Spleen (tissue), 11 donors: Measurements from ENCODE around the gene SSTR5. TPM values are rescaled to one million over a fixed set of nuclear protein-coding genes. Genes with fewer than 3 reads are reported as not detected.

Experiments
- DNase-seq: peaks from one replicate; pipeline ENCODE4 v3.0.0-alpha.2; 2020
- H3K27ac ChIP-seq, 8 donors: fragments of 200-600 bp; sonication (generic) in 7 of 8; 1 replicate in 4 of 8; 2 replicates in 4 of 8; pipeline versions ENCODE4 v1.5.0 to v1.8.0; 2016 to 2021; ENCODE audit warnings: inconsistent platforms in 4 of 8, mild to moderate bottlenecking in 4 of 8, moderate library complexity in 1 of 8
- H3K27me3 ChIP-seq, 7 donors: fragments of 200-600 bp; sonication (generic) in 6 of 7; replicated peaks in 1 of 7; 1 replicate in 4 of 7; 2 replicates in 3 of 7; pipeline versions ENCODE4 v1.5.0 to v1.8.0; 2016 to 2021; ENCODE audit warnings: inconsistent platforms in 3 of 7, mild to moderate bottlenecking in 1 of 7
- H3K36me3 ChIP-seq, 6 donors: fragments of 200-600 bp; sonication (generic) in 5 of 6; 1 replicate in 4 of 6; 2 replicates in 2 of 6; pipeline versions ENCODE4 v1.5.0 to v1.8.0; 2016 to 2021; ENCODE audit warnings: inconsistent platforms in 2 of 6
- H3K4me1 ChIP-seq, 6 donors: fragments of 200-600 bp; sonication (generic) in 5 of 6; 1 replicate in 3 of 6; 2 replicates in 3 of 6; pipeline versions ENCODE4 v1.5.0 to v1.8.0; 2016 to 2021; ENCODE audit warnings: inconsistent platforms in 3 of 6
- H3K4me3 ChIP-seq, 8 donors: fragments of 200-600 bp; sonication (generic) in 7 of 8; 1 replicate in 4 of 8; 2 replicates in 4 of 8; pipeline versions ENCODE4 v1.5.0 to v1.8.0; 2016 to 2021; ENCODE audit warnings: inconsistent platforms in 4 of 8, mild to moderate bottlenecking in 4 of 8, moderate library complexity in 2 of 8
- H3K9me3 ChIP-seq, 8 donors: fragments of 200-600 bp; sonication (generic) in 7 of 8; 1 replicate in 4 of 8; 2 replicates in 4 of 8; pipeline versions ENCODE4 v1.5.0 to v1.8.0; 2016 to 2021; ENCODE audit warnings: inconsistent platforms in 4 of 8
- CTCF ChIP-seq, 11 experiments: fragments of 200-600 bp in 7 of 11; fragments of 450-650 bp in 4 of 11; sonication (generic) in 4 of 11; IDR thresholded peaks in 8 of 11; conservative IDR thresholded peaks in 3 of 11; 1 replicate in 7 of 11; 2 replicates in 4 of 11; pipeline versions ENCODE4 v1.4.0 to v1.8.0; 2016 to 2021; ENCODE audit warnings: antibody characterized with exemption in 11 of 11, inconsistent platforms in 4 of 11, mild to moderate bottlenecking in 1 of 11
- POLR2A ChIP-seq, 3 donors: fragments of 450-650 bp; IDR thresholded peaks; one replicate each; pipeline ENCODE4 v1.5.1; 2017; ENCODE audit warnings: antibody characterized with exemption in 3 of 3, mild to moderate bottlenecking in 1 of 3
- POLR2AphosphoS5 ChIP-seq, 3 donors: sonication (generic); formaldehyde crosslinking; IDR thresholded peaks; one replicate each; pipeline ENCODE4 v1.5.1; 2017; ENCODE audit warnings: antibody characterized with exemption in 3 of 3
- WGBS, 5 donors: extraction: QIAGEN DNeasy Blood & Tissue Kit in 3 of 5; methylation state at CpG; one replicate each; pipeline versions ENCODE4 v1.1.5 to v1.1.7; 2013 to 2018; 5-methylcytosine and 5-hydroxymethylcytosine counted together
- intact Hi-C: fragments of 100-400 bp; cut with DNase I; formaldehyde crosslinking; loops from one replicate; pipeline ENCODE4 v1.15.0; 2023; ENCODE audit warnings: low total_unique reads
- polyA plus RNA-seq, 3 donors: library from polyadenylated mRNA; stranded (reverse); fragments of 200-250 nt; gene quantifications; one replicate each; pipeline ENCODE4 v1.2.1, GENCODE V29; 2013
- total RNA-seq, 7 donors: library from RNA; depleted of rRNA in 3 of 7; stranded (reverse); fragments of >200 nt in 3 of 7; fragmentation: NEBNext Ultra II Directional in 4 of 7; extraction: Animal tissue kit (Norgen Biotek cat#: 25700) in 4 of 7; gene quantifications; one replicate each; pipeline versions ENCODE4 v1.1.0 to v1.2.1, GENCODE V29; 2016 to 2021
- donor health status: healthy with polysubstance abuse.
- donor health status: DM: no; HTN: no; CAD: no; lungs with moderate emphysema.
- donor health status: DM: no; HTN: no; CAD: no.
- donor health status: Bipolar disorder and iron deficiency.
- donor health status: healthy.
- donor health status: DM: no; HTN: no; CAD: no.
- donor health status: DM: yes; HTN: yes; CAD: no.

Gene SSTR5
- total and polyA plus RNA-seq, 10 donors, result not detected

DNA sequence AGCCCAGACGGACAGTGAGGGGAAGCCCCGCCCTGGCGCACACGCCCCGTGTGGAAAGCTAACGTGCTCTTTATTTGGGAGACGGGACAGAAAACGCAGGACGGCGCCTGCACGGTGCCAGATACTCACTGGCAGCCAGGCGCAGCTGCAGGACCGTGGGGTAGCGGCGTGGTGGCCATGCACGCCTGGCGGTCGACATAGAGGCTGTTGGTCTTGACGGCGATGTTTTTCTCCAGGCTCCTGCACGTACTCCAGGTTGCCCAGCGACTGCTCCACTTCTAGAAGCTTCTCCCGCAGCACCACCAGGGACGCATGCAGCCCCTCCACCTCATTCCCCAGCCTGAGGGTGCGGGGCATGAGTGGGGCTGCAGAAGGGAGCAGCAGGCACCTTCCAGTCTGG is 28.6 kb downstream of the SSTR5 start:
- Histone ChIP-seq H3K27me3 (peaks cover 7 to 98% (median 58%) of the 10 kb centered on the region in 7 donors), H3K4me3 (no peak overlapping the region), H3K36me3 (no peaks in the 10 kb centered on the region), H3K4me1 (peaks cover 4 to 9% (median 7%) of the 10 kb centered on the region in 6 donors), H3K27ac (no peak overlapping the region), H3K9me3 (no peaks in the 10 kb centered on the region)
- no peak for TF ChIP-seq CTCF (IDR thresholded peaks at IDR 0.05 in 8 of 11, conservative IDR thresholded peaks at IDR 0.05 in 3 of 11)
- TF ChIP-seq POLR2AphosphoS5 (IDR thresholded peaks at IDR 0.05), result no peak
- TF ChIP-seq POLR2A (IDR thresholded peaks at IDR 0.05), result no peak
- intact Hi-C loops, result no loop called here
- 60 to 71% (median 69%) methylated on average over 2 to 25 of the region's 25 CpGs for WGBS, 5 donors
- DNase-seq, result no peak

GRCh38 chr16:1101573-1102332 is 29.2 kb downstream of the SSTR5 start:
- intact Hi-C loops, result no loop called here

DNA sequence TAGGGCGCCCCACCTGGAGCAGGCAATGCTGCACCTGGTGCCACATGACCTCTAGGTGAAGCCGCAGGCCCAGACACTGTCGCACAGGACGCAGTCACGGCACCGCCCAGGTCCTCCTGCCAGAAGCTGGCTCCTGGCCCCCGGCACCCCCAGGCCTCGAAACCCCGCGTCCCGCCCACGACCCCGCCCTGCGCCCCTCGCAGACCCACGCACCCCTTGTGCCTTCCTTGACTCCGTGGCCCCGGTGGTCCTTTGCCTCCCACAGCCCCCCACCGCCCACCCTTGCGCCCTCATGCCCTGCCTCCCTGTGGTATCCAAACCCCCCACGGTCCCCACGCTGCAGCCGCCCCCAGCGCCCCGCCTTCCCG is 29.8 kb downstream of the SSTR5 start:
- DNase-seq, result no peak
- no peak overlapping the region for H3K27ac ChIP-seq
- H3K9me3 ChIP-seq, result no peaks in the 10 kb centered on the region
- peaks cover 7 to 98% (median 66%) of the 10 kb centered on the region in 7 donors for H3K27me3 ChIP-seq
- no peaks in the 10 kb centered on the region for H3K36me3 ChIP-seq
- H3K4me3 ChIP-seq, result no peak overlapping the region
- intact Hi-C loops, result no loop called here
- no peak for TF ChIP-seq CTCF (IDR thresholded peaks at IDR 0.05 in 8 of 11, conservative IDR thresholded peaks at IDR 0.05 in 3 of 11)
- no peak for TF ChIP-seq POLR2A (IDR thresholded peaks at IDR 0.05)
- TF ChIP-seq POLR2AphosphoS5 (IDR thresholded peaks at IDR 0.05), result no peak
- WGBS, 5 donors, result 59 to 76% (median 61%) methylated on average over 11 to 26 of the region's 26 CpGs
- peaks cover 4 to 9% (median 7%) of the 10 kb centered on the region in 6 donors for H3K4me1 ChIP-seq

More at GRCh38 chr16:1101573-1102332, 29.2 kb downstream of the SSTR5 start:
- Histone ChIP-seq H3K4me1 (peaks cover 4 to 9% (median 7%) of the 10 kb centered on the region in 6 donors), H3K4me3 (no peak overlapping the region), H3K36me3 (no peaks in the 10 kb centered on the region), H3K27me3 (peaks cover 7 to 98% (median 62%) of the 10 kb centered on the region in 7 donors), H3K9me3 (no peaks in the 10 kb centered on the region), H3K27ac (no peak overlapping the region)
- TF ChIP-seq POLR2A (IDR thresholded peaks at IDR 0.05) (no peak), CTCF (IDR thresholded peaks at IDR 0.05 in 8 of 11, conservative IDR thresholded peaks at IDR 0.05 in 3 of 11) (no peak), POLR2AphosphoS5 (IDR thresholded peaks at IDR 0.05) (no peak)
- WGBS, 5 donors, result 59 to 83% (median 70%) methylated on average over 16 to 25 of the region's 25 CpGs
- DNase-seq, result no peak

GRCh38 chr16:1102921-1103635 is 30.5 kb downstream of the SSTR5 start:
- intact Hi-C loops, result no loop called here
- Histone ChIP-seq H3K27ac (no peak overlapping the region), H3K9me3 (no peaks in the 10 kb centered on the region), H3K27me3 (peaks cover 7 to 98% (median 67%) of the 10 kb centered on the region in 7 donors), H3K4me3 (peak overlapping the region in 4 of 8 donors; percentile 16 to 59 (median 22)), H3K36me3 (no peaks in the 10 kb centered on the region), H3K4me1 (peaks cover 4 to 9% (median 7%) of the 10 kb centered on the region in 6 donors)
- TF ChIP-seq POLR2AphosphoS5 (IDR thresholded peaks at IDR 0.05) (no peak), CTCF (IDR thresholded peaks at IDR 0.05 in 8 of 11, conservative IDR thresholded peaks at IDR 0.05 in 3 of 11) (peak; percentile 28 to 88 (median 75)), POLR2A (IDR thresholded peaks at IDR 0.05) (no peak)
- 1 to 7% (median 6%) methylated on average over 22 to 61 of the region's 61 CpGs for WGBS, 5 donors
- DNase-seq, result peak; percentile 89
